ENCODE measurements around the gene ARX.

ARX gene

DNA sequence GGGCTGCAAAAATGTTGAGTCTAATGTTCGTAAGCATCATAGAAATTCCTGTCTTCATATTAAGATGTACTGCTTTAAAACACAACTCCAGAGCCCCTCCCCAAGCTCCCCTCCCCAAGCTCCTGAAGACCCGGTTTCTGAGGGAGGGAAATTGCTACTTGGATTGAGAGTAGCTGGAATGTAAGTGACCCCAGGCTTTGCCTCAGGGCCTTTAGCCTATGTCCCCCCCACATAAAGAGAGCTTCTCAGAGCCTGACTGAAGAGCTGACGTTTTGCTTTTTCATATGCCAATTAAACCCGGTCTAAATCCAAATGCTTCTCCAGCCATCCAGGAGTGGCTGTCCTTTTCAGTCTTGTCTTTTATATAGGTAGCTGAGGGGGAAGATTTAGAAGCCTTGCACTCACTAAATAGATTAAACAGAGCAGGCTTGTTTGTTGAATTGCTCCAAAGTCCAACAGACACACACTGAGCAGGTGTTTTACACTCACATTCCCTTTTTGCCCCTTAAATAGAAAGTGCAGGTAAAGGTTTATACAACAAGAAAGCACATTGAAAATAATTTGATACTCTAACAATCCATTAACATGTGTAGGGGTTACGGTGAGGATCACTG is 19.6 kb downstream of the ARX start:
- DNase-seq = no peak

DNA sequence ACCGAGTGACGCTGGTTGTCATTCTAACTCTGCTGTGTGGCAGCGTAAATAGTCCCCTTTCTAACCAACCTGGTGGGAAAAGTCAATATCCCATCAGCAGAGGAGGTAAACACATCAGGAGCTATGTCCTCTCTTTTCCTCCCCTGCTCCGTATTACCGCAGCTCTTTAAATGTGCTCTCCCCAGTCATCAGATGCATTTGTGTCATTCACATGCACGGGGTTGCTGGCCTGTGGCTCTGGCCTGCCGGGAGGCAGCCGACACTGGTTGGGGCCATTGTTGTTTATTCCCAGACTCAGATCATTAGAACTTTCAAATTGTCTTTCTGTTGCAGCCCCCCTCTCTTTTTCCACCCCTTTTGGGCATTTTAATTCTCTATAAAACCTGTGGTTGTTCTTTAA is 21.9 kb downstream of the ARX start:
- no peak for DNase-seq

DNA sequence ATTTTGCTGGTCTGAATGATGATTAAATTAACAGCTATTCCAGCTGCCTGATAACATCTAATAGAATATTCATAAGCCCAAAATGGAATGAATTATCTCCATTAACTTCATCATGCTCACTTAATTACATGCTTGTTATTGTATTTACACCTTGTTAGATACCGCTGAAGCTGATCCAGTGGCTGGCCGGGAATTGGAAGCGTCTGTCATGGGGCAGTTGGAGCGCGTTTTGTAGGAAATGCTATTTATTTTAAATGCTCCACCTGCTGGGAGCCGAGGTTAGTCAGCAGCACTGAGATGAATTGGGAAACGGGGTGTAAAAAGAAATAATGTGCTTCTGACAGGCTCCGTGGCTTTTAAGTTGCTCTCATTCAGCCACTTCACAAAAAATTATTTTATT is 25.2 kb downstream of the ARX start:
- no peak for DNase-seq

DNA sequence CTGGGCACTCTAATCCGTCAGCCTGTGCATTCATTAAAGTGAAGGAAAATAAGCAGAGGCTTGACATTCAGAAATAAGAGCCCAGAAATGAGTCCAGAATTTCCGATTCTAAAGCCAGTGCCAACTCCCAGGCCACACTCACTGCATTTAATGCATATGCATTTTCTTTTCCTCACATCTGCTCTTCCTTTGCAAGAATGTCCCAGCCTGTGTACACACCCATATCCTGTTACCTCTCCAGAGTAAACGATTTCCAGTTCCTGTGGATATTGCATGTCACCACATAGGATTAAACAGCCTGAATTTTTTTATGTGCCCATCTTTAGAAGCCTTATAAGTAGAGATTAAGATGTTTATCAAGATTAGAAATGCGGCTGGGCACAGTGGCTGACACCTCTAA is 27.5 kb downstream of the ARX start:
- DNase-seq = no peak

DNA sequence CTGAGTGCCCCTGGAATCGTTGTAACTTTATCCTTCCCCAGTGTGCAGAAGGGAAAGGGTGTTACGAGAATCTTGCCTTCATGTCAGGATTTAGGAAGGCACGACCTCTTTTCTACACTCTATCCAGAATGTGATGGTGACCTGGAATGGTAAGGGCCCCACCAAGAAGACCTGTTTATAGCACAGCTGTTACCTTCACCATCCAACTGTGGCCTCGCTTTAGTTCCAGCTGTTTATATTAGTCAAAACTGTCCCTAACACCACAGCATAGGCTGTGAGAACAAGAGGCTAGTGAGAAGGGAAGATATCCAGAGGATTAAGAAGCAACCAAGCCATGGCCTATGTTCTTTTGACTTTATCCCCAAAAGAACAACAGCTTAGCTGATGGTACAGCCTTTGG is 28.0 kb downstream of the ARX start:
- no peak for DNase-seq

DNA sequence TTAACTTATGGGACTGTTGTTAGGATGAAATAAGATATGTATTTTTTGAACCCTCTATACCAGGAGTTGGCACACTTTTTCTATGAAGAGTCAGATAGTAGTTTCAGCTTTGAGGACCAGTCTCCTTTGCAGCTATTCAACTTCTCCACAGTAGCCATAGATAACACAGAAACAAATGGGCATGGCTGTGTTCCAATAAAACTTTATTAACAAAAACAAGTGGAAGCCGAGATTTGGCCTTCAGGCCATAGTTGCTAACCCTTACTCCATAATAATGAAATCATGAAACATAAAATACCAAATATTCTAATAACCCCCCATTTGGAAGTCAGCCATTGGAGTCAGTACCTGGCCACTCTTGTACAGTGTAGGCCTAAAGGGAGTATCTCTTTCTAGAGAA is 30.6 kb downstream of the ARX start:
- no peak for DNase-seq

DNA sequence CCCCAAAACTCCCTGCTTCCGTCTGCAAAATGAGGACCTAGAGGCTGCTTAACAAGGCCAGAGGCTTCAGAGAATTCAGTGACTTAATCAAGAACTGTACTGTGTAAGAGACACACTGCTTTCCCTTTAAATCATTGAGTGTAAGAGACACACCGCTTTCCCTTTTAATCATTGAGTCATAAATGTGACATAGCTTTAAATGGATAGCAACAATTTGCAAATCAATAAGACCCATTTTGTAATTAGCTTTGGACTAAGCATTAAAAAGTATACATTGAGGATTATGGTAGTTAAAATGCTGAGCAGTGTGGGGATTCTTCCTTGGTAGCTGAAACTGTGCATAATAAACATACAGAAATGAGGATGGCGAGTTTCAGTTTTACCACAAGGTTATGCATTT is 31.8 kb downstream of the ARX start:
- DNase-seq = no peak

DNA sequence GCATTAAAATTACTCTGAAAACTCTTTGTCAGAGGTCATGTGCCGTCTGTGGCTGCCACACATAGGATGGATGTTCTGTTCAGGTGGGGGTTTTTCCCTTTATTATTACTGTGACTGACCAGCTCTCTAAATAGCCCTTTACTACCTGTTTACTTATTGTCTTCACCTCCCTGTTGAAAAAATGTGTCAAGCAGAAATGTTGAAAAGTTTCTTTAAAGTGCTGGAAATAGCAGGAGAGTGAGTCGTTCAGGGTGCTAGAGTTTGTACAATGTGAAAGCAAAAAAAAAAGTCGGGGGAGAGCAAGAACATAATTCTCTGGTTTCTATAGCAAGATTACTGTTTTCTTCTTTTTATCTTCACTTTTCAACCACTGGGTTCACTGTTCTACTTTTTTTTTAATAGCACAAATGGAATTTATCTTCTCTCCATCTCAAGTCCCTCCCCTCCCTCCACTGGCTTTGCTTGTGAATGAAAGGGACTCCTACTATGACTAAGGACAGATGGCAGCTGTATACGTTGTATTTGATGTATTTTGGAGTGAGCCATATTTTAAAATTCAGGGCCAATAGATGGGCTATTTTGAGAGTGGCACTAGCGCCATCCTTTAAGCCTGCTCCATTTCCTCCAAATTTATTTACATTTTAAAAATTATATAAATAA is 33.3 kb downstream of the ARX start:
- DNase-seq = no peak

DNA sequence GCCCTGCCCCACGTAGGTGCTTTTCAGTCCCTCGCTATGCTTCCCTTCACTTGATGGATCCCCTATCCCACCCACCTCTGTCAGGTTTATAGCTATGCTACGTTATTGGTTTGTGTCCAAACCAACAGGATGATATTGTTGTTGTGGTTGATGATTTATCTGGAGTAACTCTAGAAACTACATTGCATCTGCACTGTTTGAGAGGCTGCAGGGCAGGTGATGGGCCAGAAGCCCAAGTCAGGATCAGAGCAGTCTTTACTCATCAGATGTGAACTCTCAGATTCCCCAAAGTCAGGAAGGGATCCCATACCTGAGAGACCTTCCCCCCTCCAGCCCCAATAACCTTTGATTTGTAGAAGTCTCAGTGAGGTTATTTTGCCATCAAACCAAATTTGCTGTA is 34.7 kb downstream of the ARX start:
- no peak for DNase-seq

DNA sequence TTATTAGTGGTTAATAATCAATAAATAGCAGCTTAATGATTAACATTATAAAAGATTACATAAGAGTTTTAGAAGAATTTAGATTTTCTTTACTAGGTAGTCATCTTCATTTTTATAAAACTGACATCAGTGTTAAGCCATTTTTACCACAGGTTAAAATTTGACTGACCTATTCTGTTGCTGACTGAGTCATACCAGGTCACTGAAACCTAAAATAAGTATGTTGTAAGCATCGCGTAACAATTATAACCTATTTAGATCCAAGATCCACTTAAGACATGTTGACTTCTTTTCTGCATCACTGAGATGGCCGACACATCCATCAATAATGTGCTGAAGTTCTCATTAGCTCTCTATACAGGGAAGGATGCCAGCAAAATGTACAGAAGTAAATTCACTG is 36.7 kb downstream of the ARX start:
- no peak for DNase-seq

DNA sequence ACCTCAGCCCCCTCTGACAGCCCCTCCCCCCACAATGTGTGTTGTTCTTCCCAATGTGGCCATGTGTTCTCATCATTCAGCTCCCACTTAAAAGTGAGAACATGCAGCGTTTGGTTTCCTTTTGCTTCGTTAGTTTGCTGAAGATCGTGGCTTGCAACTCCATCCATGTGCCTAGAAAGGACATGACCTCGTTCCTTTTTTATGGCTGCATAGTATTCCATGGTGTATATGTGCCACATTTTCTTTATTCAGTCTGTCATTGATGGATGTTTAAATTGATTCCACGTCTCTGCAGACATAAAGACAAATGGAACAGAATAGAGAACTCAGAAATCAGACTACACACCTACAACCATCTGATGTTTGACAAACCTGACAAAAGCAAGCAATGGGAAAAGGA is 46.0 kb downstream of the ARX start:
- DNase-seq = no peak

DNA sequence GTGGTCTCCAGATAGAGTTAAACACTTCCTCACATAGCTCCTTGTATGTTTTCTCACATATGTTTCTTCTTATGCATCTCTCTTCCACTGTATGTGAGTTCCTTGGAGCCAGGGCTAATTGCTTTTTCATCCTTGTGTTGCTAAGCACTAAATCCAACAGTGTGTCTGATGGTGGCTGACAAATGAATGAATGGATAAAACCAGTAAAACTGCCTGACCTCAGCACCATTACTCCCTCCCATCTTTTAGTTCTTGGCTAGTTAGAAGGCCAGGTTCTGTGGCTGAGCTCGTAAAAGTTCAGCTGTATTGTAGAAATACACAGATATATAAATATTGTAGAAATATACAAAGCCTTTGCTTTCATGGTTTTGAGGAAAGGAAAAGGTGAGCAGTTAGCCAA is 50.4 kb downstream of the ARX start:
- DNase-seq = no peak

DNA sequence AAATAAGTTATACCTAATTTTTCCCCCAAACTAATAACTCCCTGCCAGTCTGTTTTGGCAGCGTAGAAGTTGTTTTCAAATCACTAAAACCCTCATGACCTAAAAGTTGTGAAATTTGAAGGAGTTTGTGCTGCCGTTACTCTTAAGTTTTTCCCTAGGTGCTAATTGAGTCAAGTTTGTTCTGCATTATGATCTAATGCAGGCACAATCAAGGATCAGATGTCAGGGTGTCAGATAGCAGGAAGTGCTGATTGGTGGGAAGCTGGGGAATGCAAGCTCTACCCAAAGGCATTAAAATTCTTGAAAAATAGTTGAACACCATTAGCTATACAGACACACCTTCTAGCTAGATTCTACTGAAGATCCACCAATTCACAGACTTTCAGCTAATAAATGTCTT is 51.9 kb downstream of the ARX start:
- no peak for DNase-seq

DNA sequence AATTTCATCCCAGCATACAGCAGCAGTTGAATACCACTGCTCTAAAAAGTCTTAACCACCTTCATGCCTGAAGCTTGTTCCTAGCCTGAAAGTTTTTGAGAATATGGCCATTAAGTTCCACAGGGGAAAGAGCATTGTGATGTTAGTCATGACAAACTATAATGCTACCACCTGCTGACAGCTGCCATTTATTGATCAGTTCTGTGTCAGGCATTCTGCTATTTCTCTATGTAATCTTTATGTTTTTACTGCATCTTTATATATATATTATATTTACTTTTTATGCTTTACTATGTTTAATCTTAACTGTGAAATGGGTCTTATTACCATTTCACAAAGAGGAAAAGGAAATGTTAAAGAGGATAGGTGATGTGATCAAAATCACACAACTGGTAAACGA is 54.0 kb downstream of the ARX start:
- no peak for DNase-seq

DNA sequence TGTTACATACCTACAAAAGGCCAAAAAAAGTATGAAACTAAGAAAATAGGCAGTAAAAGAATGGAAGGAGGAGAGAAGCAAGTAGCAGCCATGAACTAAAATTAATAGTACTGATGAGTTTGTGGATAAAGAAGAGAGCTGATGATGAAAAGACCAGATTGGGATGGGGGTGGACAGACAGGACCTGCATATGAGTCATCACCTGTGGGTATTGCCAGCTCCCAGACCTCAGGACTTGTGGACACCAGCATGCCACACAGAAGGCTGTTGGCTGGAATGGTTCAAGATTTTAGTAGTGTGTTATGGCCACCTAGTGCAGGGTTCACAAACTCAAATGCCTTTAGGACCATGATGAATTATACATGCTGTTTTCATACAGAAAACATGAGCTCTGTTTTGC is 58.9 kb downstream of the ARX start:
- DNase-seq = no peak

DNA sequence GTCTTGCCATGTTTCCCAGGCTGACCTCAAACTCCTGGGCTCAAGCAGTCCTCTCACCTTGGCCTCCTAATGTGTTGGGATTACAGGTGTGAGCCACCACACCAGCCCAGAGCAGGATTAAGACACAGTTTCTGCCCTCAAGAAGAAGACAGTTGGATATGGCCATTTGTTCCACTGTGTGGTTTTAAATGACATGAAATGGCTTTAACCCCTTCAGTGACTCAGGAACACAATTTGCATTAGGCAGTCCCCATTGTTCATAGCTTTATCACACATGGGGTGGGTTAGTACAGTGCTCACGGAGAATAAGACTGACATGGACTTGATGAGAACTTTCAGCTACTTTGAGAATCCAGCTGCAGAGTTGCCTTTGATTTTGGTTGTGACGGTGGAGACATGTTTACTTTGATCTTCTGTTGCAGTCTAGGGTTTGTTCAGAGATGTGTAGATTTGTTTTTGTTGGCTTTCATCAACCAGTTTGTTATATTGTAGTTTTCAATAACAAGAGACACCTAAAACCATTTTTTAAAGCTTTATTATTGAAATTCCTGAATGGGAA is 60.3 kb downstream of the ARX start:
- DNase-seq = no peak

DNA sequence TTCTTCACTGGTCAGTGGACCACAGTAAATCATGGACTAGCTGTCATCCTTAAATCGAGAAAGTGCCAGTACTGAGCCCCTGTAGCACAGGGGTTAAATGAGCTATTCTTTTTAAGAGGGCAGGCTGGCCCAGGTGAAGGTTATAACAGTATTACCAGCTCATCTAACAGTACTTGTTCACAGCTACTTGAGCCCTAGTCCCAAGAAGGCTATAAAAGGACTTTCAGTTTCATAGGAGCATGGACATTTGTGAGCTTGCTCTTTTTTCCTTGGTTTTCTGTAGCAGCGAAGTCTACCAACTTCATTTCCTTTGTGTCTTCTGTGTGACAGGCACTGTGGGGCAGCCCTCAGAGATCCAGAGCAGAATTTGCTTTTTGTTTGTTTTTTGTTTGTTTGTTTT is 61.0 kb downstream of the ARX start:
- no peak for DNase-seq
